ENCODE measurements around the gene CCDC152. TPM values are rescaled to one million over a fixed set of nuclear protein-coding genes. Genes with fewer than 3 reads are reported as not detected.
A peak's percentile ranks its signal among the peaks of the same experiment; 100 is the strongest.

Gene CCDC152
- total RNA-seq, 4 donors from 2014 or later = 0.40 to 0.66 (median 0.47) TPM

- intact Hi-C loops (cut with DNase I) = no loop called here
- H3K27me3 ChIP-seq = peaks cover 0 to 5% (median 0%) of the 10 kb centered on the region in 4 donors
- no peak for TF ChIP-seq EP300 (IDR thresholded peaks at IDR 0.05)
- no peak for TF ChIP-seq POLR2AphosphoS5 (IDR thresholded peaks at IDR 0.05)
- no peak for TF ChIP-seq CTCF (IDR thresholded peaks at IDR 0.05)
- TF ChIP-seq POLR2A (IDR thresholded peaks at IDR 0.05; ENCODE audit: low read depth) = no peak
- no peak for DNase-seq (ENCODE audit: extremely low spot score)
- H3K36me3 ChIP-seq = no peaks in the 10 kb centered on the region
- no peaks in the 10 kb centered on the region for H3K9me3 ChIP-seq
- no peak overlapping the region for H3K4me3 ChIP-seq
- H3K27ac ChIP-seq (replicated peaks in 1 of 4) = no peak overlapping the region
- peaks cover 0 to 10% (median 2%) of the 10 kb centered on the region in 4 donors for H3K4me1 ChIP-seq
- WGBS = 92% methylated on average over 2 of the region's 2 CpGs
Measured at GRCh38 chr5:42759456-42759855, 2.8 kb downstream of the CCDC152 start.

- H3K27ac ChIP-seq (replicated peaks in 1 of 4) = no peak overlapping the region
- intact Hi-C loops (cut with DNase I) = loop anchor here (10.0 kb wide), 2 partner anchors 336 to 906 kb away; partner anchors contain the start of gene GHR
- H3K4me1 ChIP-seq = peaks cover 0 to 10% (median 2%) of the 10 kb centered on the region in 4 donors
Measured at GRCh38 chr5:42760426-42760825, 3.8 kb downstream of the CCDC152 start.

GRCh38 chr5:42761791-42762190, 5.2 kb downstream of the CCDC152 start:
- H3K9me3 ChIP-seq = no peaks in the 10 kb centered on the region
- TF ChIP-seq EP300 (IDR thresholded peaks at IDR 0.05) (no peak), POLR2AphosphoS5 (IDR thresholded peaks at IDR 0.05) (no peak), POLR2A (IDR thresholded peaks at IDR 0.05; ENCODE audit: low read depth) (no peak), CTCF (IDR thresholded peaks at IDR 0.05) (no peak)
- intact Hi-C loops (cut with DNase I) = loop anchor here (10.0 kb wide), 2 partner anchors 337 to 907 kb away; partner anchors contain the start of gene GHR
- no peaks in the 10 kb centered on the region for H3K36me3 ChIP-seq
- H3K4me3 ChIP-seq = no peak overlapping the region
- DNase-seq (ENCODE audit: extremely low spot score) = no peak
- H3K27me3 ChIP-seq = peaks cover 0 to 4% (median 0%) of the 10 kb centered on the region in 4 donors
- H3K4me1 ChIP-seq = peaks cover 0 to 8% (median 2%) of the 10 kb centered on the region in 4 donors
- H3K27ac ChIP-seq (replicated peaks in 1 of 4) = no peak overlapping the region
- WGBS = 90% methylated on average over 1 of the region's 1 CpG

More at GRCh38 chr5:42760426-42760825, 3.8 kb downstream of the CCDC152 start:
- TF ChIP-seq POLR2AphosphoS5 (IDR thresholded peaks at IDR 0.05) (no peak), POLR2A (IDR thresholded peaks at IDR 0.05; ENCODE audit: low read depth) (no peak), EP300 (IDR thresholded peaks at IDR 0.05) (no peak), CTCF (IDR thresholded peaks at IDR 0.05) (no peak)
- no peak overlapping the region for H3K4me3 ChIP-seq
- no peaks in the 10 kb centered on the region for H3K36me3 ChIP-seq
- 85% methylated on average over 4 of the region's 4 CpGs for WGBS
- H3K27me3 ChIP-seq = peaks cover 0 to 5% (median 0%) of the 10 kb centered on the region in 4 donors
- no peak for DNase-seq (ENCODE audit: extremely low spot score)
- no peaks in the 10 kb centered on the region for H3K9me3 ChIP-seq

GRCh38 chr5:42767491-42768105, 11.0 kb downstream of the CCDC152 start:
- no peak for DNase-seq (ENCODE audit: extremely low spot score)
- H3K27ac ChIP-seq (replicated peaks in 1 of 4) = no peak overlapping the region
- 36% methylated on average over 3 of the region's 3 CpGs for WGBS
- no peaks in the 10 kb centered on the region for H3K4me1 ChIP-seq
- no peak overlapping the region for H3K4me3 ChIP-seq
- H3K9me3 ChIP-seq = no peaks in the 10 kb centered on the region
- TF ChIP-seq POLR2A (IDR thresholded peaks at IDR 0.05; ENCODE audit: low read depth) = no peak
- TF ChIP-seq POLR2AphosphoS5 (IDR thresholded peaks at IDR 0.05) = no peak
- no peak for TF ChIP-seq EP300 (IDR thresholded peaks at IDR 0.05)
- TF ChIP-seq CTCF (IDR thresholded peaks at IDR 0.05) = peak; percentile 48 to 52 (median 50)
- intact Hi-C loops (cut with DNase I) = loop anchor here (5.0 to 10.0 kb wide), 4 partner anchors 343 to 913 kb away; partner anchors contain the start of genes FBXO4 and GHR
- no peaks in the 10 kb centered on the region for H3K36me3 ChIP-seq
- peaks cover 0 to 5% (median 0%) of the 10 kb centered on the region in 4 donors for H3K27me3 ChIP-seq

Data from esophagus muscularis mucosa (tissue), 4 donors.